H1 (cell line): ENCODE data around the gene CCDC179. TPM values are rescaled to one million over a fixed set of nuclear protein-coding genes. Genes with fewer than 3 reads are reported as not detected.

ENCODE experiments used
- NANOG ChIP-seq: IDR thresholded peaks from 2 replicates; pipeline ENCODE4 v1.6.1; 2011; ENCODE audit warnings: low read length, low read depth, mild to moderate bottlenecking, inconsistent platforms; ENCODE audit not compliant: insufficient read depth, poor library complexity, severe bottlenecking
- SRF ChIP-seq: IDR thresholded peaks from 2 replicates; pipeline ENCODE4 v1.6.1; 2011; ENCODE audit warnings: mild to moderate bottlenecking, low read depth, low read length, moderate library complexity
- ZNF274 ChIP-seq: IDR thresholded peaks from 2 replicates; pipeline ENCODE4 v1.7.0; 2012; ENCODE audit warnings: low read length, borderline replicate concordance; ENCODE audit errors: extremely low read depth
- polyA plus RNA-seq, 7 experiments: library from polyadenylated mRNA; depleted of rRNA in 3 of 7; stranded (reverse) in 5 of 7; unstranded in 2 of 7; fragments of >200 nt in 5 of 7; fragments of 200-250 nt in 2 of 7; gene quantifications; 1 replicate in 5 of 7; 2 replicates in 1 of 7; 4 replicates in 1 of 7; pipeline versions ENCODE4 v1.2.1 to v1.2.3, GENCODE V29; 2011 to 2013; ENCODE audit warnings: missing spikeins in 2 of 7, mixed read lengths in 2 of 7
- total RNA-seq: library from RNA; stranded (reverse); fragmentation: NEBNext Ultra II Directional; extraction: Animal tissue kit (Norgen Biotek cat#: 25700); gene quantifications from 2 replicates; pipeline ENCODE4 v1.2.1, GENCODE V29; 2021

CCDC179 gene
- total and polyA plus RNA-seq, 2 of the 8 experiments (the other 6 are each of a cell fraction or from before 2014, with no cell fraction given), result not detected

- TF ChIP-seq NANOG (no peak), SRF (no peak), ZNF274 (no peak)
Observed at GRCh38 chr11:22898036-22898435, 37.8 kb upstream of the CCDC179 start (continued).
